PC-9 (cell line): ENCODE measurements around the gene GDPD4. TPM values are rescaled to one million over a fixed set of nuclear protein-coding genes. Genes with fewer than 3 reads are reported as not detected.

Experiments used
- BruUV-seq: library from RNA; stranded (reverse); fragments of 400-500 nt; replicated peaks from 2 replicates; lab custom pipeline; 2021; lab: Mats Ljungman, UMichigan
- CTCF ChIA-PET: fragments of 300-600 bp; sonication (Branson Sonifier 250); formaldehyde crosslinking; loops from one replicate; lab custom pipeline; 2022; ENCODE audit warnings: antibody characterized with exemption; lab: Charles Lee
- POLR2A ChIA-PET: fragments of 300-600 bp; sonication (Branson Sonifier 250); formaldehyde crosslinking; loops from one replicate; lab custom pipeline; 2022; ENCODE audit warnings: antibody characterized with exemption; ENCODE audit not compliant: unreplicated experiment; lab: Charles Lee
- DNase-seq, 2 experiments: peaks; one replicate each; pipeline versions ENCODE4 v3.0.0 to v3.0.0-alpha.2; 2015 to 2022; ENCODE audit warnings: mixed read lengths in 1 of 2
- H2AFZ ChIP-seq: fragments of 200-600 bp; sonication (generic); 2 replicates; pipeline ENCODE4 v1.8.1; 2017; ENCODE audit warnings: antibody characterized with exemption
- H3F3A ChIP-seq: fragments of 200-600 bp; sonication (generic); 2 replicates; pipeline ENCODE4 v1.8.1; 2017; ENCODE audit warnings: antibody characterized with exemption, mild to moderate bottlenecking, low read depth; ENCODE audit not compliant: insufficient read depth
- H3K27ac ChIP-seq: fragments of 200-600 bp; sonication (generic); 2 replicates; pipeline ENCODE4 v1.6.1; 2016; ENCODE audit warnings: mixed run types
- H3K27me3 ChIP-seq: fragments of 200-600 bp; sonication (generic); 2 replicates; pipeline ENCODE4 v1.6.1; 2016; ENCODE audit warnings: low read depth, mixed run types; ENCODE audit not compliant: insufficient read depth
- H3K36me3 ChIP-seq: fragments of 200-600 bp; sonication (generic); 2 replicates; pipeline ENCODE4 v1.6.1; 2016; ENCODE audit warnings: low read depth, mixed run types
- H3K4me1 ChIP-seq: fragments of 200-600 bp; sonication (generic); replicated peaks from 2 replicates; pipeline ENCODE4 v1.6.1; 2016; ENCODE audit warnings: mixed run types; ENCODE audit not compliant: insufficient read depth
- H3K4me2 ChIP-seq: fragments of 200-600 bp; sonication (generic); 2 replicates; pipeline ENCODE4 v1.6.1; 2017; ENCODE audit warnings: mixed run types
- H3K4me3 ChIP-seq: fragments of 200-600 bp; sonication (generic); 2 replicates; pipeline ENCODE4 v1.6.1; 2016; ENCODE audit warnings: mixed run types
- H3K79me2 ChIP-seq: fragments of 200-600 bp; sonication (generic); 2 replicates; pipeline ENCODE4 v1.6.1; 2017; ENCODE audit warnings: low read depth, mixed run types
- H3K9me2 ChIP-seq: fragments of 200-600 bp; sonication (generic); 2 replicates; pipeline ENCODE4 v1.8.1; 2017; ENCODE audit warnings: mild to moderate bottlenecking; ENCODE audit not compliant: insufficient read depth
- H3K9me3 ChIP-seq: fragments of 200-600 bp; sonication (generic); 2 replicates; pipeline ENCODE4 v1.8.1; 2016; ENCODE audit warnings: low read depth; ENCODE audit not compliant: insufficient read depth
- H4K20me1 ChIP-seq: fragments of 200-600 bp; sonication (generic); 2 replicates; pipeline ENCODE4 v1.8.1; 2017; ENCODE audit not compliant: insufficient read depth
- EZH2 ChIP-seq: fragments of 200-600 bp; sonication (generic); IDR thresholded peaks from 2 replicates; pipeline ENCODE4 v1.8.0; 2017; ENCODE audit warnings: antibody characterized with exemption, low read depth
- intact Hi-C: fragments of 100-400 bp; cut with micrococcal nuclease; formaldehyde crosslinking; loops from one replicate; pipeline ENCODE4 v1.10.0; 2022; ENCODE audit not compliant: unreplicated experiment
- total RNA-seq: library from RNA; stranded (reverse); gene quantifications from 2 replicates; pipeline ENCODE4 v1.2.3, GENCODE V29; 2021
- TF ChIP-seq, protein P1 (sequence below): fragments of 200-600 bp; sonication (generic); conservative IDR thresholded peaks from 2 replicates; pipeline ENCODE4 v1.6.1; 2017; ENCODE audit warnings: mixed run types, antibody characterized with exemption, mild to moderate bottlenecking, moderate library complexity

GDPD4 gene
- total RNA-seq, 1 experiment from 2014 or later = not detected

DNA sequence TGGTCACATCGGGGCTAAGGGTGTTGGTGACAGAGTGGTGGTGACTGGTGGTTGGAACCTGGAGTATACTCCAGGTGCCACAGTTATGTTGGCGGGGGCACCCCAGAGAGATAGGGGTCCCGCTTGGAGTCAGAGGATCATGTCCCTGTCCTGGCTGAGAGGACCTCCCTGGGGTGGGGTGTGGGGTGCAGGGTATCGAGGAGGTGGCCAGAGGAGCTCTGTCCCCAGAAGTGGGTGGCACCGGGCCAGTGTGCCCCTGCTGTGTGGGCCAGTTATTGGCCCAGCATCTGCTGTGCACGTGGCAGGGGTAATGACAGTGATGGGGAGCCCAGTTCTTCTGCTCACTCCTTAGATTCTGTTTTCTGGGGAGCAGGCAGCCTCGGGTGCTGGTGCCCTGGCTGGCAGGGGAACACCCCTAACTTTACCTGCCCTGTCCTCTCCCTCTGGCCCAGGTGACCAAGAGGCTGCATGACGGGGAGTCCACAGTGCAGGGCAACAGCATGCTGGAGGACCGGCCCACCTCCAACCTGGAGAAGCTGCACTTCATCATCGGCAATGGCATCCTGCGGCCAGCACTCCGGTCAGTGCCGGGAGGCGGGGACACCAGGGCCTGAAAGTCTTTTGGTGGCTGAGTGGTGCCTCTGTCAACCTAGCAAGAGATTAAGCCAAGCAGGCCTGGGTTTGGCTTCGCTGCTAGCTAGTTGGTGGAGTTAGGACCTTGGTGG is 117.2 kb downstream of the GDPD4 start:
- Histone ChIP-seq H2AFZ (no peak overlapping the region), H3F3A (no peaks in the 10 kb centered on the region)
- CTCF ChIA-PET = no interaction called here

DNA sequence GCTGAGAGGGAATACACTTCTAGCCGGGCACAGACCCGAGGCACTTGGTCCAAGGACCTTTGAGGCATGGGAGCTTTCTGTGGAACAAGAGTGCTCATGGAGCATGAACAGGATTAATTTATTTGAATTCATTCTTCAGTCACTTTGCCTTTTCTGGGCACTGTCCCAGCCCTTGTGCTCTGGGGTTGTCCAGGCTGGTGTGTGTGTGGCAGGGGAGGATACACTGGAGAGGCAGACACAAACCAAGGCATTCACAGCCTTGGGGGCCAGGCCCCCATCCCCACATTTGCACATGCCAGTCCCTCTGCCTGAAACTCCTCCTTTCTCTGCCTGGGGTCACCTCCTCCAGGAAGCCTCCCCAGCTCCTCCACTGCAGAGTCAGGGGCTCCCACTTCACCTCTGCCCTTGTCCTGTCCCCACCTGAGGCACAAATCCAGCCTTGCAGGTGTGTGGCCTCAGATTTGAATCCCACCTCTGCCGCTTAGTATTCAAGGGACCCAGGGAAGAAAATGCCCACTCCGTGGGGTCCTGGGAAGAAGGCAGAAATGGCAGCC is 118.0 kb downstream of the GDPD4 start:
- H3K4me3 ChIP-seq = no peak overlapping the region
- no peak overlapping the region for H2AFZ ChIP-seq
- H3K79me2 ChIP-seq = no peaks in the 10 kb centered on the region
- H3K4me2 ChIP-seq = no peak overlapping the region
- POLR2A ChIA-PET = interaction anchor here (0.7 kb wide), 1 partner anchor 1994 kb away, joined by 3 read pairs; no protein-coding TSS in a partner anchor
- TF ChIP-seq, protein P1, sequence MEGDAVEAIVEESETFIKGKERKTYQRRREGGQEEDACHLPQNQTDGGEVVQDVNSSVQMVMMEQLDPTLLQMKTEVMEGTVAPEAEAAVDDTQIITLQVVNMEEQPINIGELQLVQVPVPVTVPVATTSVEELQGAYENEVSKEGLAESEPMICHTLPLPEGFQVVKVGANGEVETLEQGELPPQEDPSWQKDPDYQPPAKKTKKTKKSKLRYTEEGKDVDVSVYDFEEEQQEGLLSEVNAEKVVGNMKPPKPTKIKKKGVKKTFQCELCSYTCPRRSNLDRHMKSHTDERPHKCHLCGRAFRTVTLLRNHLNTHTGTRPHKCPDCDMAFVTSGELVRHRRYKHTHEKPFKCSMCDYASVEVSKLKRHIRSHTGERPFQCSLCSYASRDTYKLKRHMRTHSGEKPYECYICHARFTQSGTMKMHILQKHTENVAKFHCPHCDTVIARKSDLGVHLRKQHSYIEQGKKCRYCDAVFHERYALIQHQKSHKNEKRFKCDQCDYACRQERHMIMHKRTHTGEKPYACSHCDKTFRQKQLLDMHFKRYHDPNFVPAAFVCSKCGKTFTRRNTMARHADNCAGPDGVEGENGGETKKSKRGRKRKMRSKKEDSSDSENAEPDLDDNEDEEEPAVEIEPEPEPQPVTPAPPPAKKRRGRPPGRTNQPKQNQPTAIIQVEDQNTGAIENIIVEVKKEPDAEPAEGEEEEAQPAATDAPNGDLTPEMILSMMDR = no peak
- TF ChIP-seq EZH2 = no peak
- H3K27me3 ChIP-seq = peaks cover 69% of the 10 kb centered on the region
- BruUV-seq = no TSS peak
- CTCF ChIA-PET = interaction anchor here (0.7 kb wide), 1 partner anchor 315 kb away, joined by 4 read pairs; no protein-coding TSS in a partner anchor
- no peak for DNase-seq
- H3K4me1 ChIP-seq = no peaks in the 10 kb centered on the region
- H3K9me2 ChIP-seq = no peaks in the 10 kb centered on the region
- no peak overlapping the region for H3K27ac ChIP-seq
- H3K36me3 ChIP-seq = no peaks in the 10 kb centered on the region
- intact Hi-C loops = no loop called here
- H3K9me3 ChIP-seq = no peaks in the 10 kb centered on the region
- no peaks in the 10 kb centered on the region for H3F3A ChIP-seq
- H4K20me1 ChIP-seq = no peaks in the 10 kb centered on the region

More for the DNA sequence above, 117.2 kb downstream of the GDPD4 start:
- Histone ChIP-seq H3K79me2 (no peaks in the 10 kb centered on the region), H3K9me3 (no peaks in the 10 kb centered on the region), H3K4me3 (no peak overlapping the region), H3K27me3 (peaks cover 63% of the 10 kb centered on the region), H3K4me2 (no peak overlapping the region), H3K36me3 (no peaks in the 10 kb centered on the region), H3K27ac (no peak overlapping the region), H3K9me2 (no peaks in the 10 kb centered on the region), H4K20me1 (no peaks in the 10 kb centered on the region), H3K4me1 (no peaks in the 10 kb centered on the region)
- no TSS peak for BruUV-seq
- no peak for TF ChIP-seq EZH2
- TF ChIP-seq, protein P1 = no peak
- POLR2A ChIA-PET = no interaction called here
- DNase-seq = no peak
- intact Hi-C loops = no loop called here

DNA sequence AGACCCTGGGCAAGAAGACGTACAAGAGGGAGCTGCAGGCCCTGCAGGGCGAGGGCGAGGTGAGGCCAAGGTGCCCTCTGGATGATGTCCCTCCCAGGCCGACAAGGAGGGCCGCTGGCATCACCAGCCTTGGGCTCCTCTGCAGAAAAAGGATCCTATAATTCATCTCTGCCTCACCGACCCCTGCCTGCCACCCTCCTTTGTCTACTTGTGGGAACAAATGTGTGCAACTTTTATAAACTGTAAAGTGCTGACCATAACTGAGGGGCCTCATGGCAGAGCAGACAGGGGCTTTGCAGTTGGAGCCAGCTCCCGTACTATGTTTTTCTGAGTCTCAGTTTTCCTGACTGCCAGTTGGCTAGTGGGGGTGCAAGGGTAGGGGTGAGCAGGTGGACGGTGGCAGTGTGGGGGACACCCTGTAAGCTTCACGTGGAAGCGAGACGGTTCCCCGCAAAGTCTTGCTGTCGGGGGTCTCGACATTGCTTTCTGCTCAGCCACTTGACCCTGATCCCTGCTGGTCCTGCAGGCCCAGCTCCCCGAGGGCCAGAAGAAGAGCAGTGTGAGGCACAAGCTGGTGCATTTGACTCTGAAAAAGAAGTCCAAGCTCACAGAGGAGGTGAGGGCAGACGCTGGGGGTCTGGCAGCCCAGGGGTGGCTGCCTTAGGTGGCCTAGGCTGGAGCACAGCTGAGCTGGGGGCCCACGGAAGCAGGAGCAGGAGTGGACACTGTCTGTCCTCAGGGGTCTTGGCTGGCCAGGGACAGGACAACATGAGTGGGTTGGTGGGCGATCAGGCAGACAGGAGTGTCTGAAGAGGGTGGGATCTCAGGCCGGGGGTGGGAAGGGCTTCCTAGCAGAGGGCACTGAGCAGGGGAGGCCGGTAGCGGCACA is 118.7 kb downstream of the GDPD4 start:
- peaks cover 69% of the 10 kb centered on the region for H3K27me3 ChIP-seq
- POLR2A ChIA-PET = interaction anchor here (0.7 kb wide), 1 partner anchor 1993 kb away, joined by 3 read pairs; no protein-coding TSS in a partner anchor
- no peaks in the 10 kb centered on the region for H3K36me3 ChIP-seq
- DNase-seq = no peak
- H3K4me2 ChIP-seq = no peak overlapping the region
- no peaks in the 10 kb centered on the region for H3K79me2 ChIP-seq
- no peaks in the 10 kb centered on the region for H3K4me1 ChIP-seq
- H3K9me3 ChIP-seq = no peaks in the 10 kb centered on the region
- H4K20me1 ChIP-seq = no peaks in the 10 kb centered on the region
- no peak for TF ChIP-seq EZH2
- TF ChIP-seq, protein P1 = no peak
- no peak overlapping the region for H3K4me3 ChIP-seq
- no peaks in the 10 kb centered on the region for H3F3A ChIP-seq
- no peak overlapping the region for H2AFZ ChIP-seq
- no peaks in the 10 kb centered on the region for H3K9me2 ChIP-seq
- intact Hi-C loops = no loop called here
- BruUV-seq = no TSS peak
- no peak overlapping the region for H3K27ac ChIP-seq
- CTCF ChIA-PET = interaction anchor here (0.7 kb wide), 1 partner anchor 314 kb away, joined by 4 read pairs; no protein-coding TSS in a partner anchor
